DMS 273 treated with DMSO at 0.1 percent for 48 hours (cell line): ENCODE data around the gene TICAM1.
"Not testable (repeated sequence)": the region's sequence is repeated elsewhere in the genome, so short reads cannot be mapped to it uniquely, and the experiment has no call there.

Experiments
- DNase-seq: peaks from one replicate; lab custom pipeline; 2025; lab: John Stamatoyannopoulos, UW

Gene TICAM1

DNA sequence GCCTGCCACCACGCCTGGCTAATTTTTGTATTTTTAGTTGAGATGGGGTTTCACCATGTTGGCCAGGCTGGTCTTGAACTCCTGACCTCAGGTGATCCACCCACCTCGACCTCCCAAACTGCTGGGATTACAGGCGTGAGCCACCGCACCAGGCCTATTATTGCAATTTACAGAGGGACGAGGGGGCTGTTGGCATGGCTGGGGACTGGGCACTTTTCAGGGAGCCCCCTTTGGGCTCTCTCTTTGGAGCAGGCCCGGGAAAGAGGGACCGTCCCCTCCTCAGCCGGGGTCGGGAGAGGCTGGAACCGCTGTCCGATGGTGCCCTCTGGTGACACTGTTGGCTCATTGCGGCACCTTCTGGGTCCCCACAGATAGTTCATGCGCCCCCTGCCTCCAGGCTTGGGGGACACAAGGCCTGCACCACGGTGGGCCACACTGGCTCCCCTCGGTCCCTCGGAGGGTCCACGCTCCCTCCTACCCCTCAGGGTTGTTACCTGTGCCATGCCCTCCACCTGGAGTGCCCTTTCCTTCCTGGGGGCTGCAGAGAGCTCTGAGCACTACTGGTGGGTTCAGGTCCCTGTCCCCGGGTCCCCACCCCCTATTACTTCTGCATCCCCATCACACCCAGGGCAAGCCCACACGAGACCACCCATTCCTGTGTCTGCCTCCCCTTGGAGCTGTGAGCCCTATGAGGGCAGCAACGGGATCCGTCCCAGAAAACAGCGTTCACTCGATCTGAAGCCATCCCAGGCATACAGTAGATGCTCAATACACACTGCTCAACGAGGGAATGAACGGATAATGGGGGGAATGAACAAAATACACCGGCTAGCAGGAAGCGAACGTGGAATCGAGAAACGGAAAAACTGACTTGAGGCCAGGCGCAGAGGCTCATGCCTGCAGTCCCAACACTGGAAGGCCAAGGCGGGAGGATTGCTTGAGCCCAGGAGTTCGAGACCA, 27.5 kb downstream of the TICAM1 start:
- DNase-seq, result no peak

DNA sequence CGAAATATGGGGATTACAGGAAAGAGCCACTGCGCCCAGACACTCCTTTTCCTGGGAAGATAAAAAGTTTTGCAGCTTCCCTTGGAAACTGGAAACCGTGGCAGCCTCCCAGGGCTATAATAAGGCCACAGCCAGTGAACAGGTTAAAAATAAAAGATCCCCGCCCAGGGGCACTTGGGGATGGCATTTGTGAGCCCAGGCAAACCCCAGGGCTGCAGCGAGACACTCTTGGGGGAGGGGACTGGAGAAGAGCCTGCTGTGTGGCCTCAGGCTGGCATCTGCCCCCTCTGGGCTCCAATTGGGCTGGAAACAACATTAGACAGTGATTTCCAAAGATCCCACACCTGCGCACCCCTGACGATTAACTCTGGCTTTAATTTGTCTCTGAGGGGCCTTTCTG, 28.8 kb downstream of the TICAM1 start:
- DNase-seq, result no peak

GRCh38 chr19:4801085-4801619, 30.4 kb downstream of the TICAM1 start:
- no peak for DNase-seq

GRCh38 chr19:4800591-4801081, 30.9 kb downstream of the TICAM1 start:
- DNase-seq, result no peak

- DNase-seq, result no peak
These were observed 36.1 kb downstream of the TICAM1 start for GRCh38 chr19:4795400-4795799.

DNA sequence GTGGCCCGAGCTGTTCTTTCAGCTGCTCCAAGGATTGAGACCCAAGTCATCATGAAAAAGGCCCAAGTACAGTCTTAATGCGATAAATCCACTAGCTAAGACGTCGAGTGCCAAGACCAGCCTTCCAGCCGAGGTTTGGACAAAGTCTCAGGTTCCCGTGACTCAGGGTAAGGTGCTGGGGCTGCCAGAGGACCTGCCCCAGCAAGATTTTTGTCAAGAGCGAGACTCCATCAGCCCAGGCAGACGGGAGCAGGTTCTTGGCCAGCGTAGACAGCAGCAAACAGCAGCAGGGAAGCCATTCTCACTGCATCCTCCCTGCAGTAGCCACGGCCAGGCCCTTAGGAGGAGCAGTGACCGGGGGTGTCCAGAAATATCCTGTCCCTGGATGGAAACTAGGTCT, 36.5 kb downstream of the TICAM1 start:
- DNase-seq, result no peak

DNA sequence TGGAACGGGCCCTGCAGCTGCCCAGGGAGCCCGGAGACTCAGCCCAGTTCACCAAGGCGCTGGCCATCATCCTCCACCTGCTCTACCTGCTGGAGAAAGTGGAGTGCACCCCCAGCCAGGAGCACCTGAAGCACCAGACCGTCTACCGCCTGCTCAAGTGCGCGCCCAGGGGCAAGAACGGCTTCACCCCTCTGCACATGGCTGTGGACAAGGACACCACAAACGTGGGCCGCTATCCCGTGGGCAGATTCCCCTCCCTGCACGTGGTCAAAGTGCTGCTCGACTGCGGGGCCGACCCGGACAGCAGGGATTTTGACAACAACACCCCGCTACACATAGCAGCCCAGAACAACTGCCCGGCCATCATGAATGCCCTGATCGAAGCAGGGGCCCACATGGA, 38.2 kb downstream of the TICAM1 start:
- DNase-seq, result not testable (repeated sequence)

DNA sequence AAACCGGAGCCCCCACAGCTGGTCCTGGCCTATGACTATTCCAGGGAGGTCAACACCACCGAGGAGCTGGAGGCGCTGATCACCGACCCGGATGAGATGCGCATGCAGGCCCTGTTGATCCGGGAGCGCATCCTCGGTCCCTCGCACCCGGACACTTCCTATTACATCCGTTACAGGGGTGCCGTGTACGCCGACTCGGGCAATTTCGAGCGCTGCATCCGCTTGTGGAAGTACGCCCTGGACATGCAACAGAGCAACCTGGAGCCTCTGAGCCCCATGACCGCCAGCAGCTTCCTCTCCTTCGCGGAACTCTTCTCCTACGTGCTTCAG, 38.7 kb downstream of the TICAM1 start:
- not testable (repeated sequence) for DNase-seq

GRCh38 chr19:4792019-4792865, 39.3 kb downstream of the TICAM1 start:
- not testable (repeated sequence) for DNase-seq

- DNase-seq, result peak; percentile 99
These were observed 40.1 kb downstream of the TICAM1 start, which contains the start of gene FEM1A for GRCh38 chr19:4791183-4792018. TSS of gene FEM1A (plus strand) at chr19:4791734. CDS start at chr19:4791855, 121 bp downstream.

GRCh38 chr19:4786412-4787016, 45.0 kb downstream of the TICAM1 start:
- not testable (repeated sequence) for DNase-seq

DNA sequence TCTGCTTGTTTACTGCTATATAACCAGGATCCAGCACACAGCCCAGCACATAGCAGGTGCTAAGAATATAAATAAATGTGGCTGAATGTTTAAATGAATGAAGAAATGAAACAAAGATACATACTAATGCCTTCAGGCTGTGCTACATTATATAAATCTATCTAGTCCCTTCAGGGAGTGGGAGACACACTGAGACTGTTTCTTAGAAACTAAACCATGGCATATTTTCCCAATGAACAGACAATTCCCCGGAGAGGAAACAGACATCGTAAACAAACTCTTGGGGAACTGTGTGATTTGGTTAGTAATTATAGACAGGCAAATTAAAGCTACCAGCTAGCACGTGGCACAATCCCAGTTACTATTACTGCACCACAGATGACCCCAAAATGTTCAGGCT, 49.7 kb downstream of the TICAM1 start:
- DNase-seq, result no peak

DNA sequence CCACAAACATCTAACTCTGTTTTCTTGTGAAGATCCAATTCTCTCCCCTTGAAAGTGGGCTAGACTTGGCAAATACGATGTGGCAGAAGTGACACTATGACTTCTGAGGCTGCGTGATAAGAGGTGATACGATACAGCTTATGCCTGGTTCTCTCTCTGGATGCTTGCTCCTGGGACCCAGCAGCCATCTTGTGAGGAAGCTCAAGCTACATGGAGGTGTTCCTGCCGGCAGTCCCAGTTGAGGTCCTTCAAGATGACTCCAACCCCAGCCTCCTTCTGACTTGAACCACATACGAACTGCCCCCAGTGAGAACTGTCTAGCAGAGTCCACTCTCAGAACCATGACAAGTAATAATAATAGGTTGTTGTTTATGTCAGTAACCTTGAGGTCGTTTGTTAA, 50.7 kb downstream of the TICAM1 start:
- DNase-seq, result no peak

DNA sequence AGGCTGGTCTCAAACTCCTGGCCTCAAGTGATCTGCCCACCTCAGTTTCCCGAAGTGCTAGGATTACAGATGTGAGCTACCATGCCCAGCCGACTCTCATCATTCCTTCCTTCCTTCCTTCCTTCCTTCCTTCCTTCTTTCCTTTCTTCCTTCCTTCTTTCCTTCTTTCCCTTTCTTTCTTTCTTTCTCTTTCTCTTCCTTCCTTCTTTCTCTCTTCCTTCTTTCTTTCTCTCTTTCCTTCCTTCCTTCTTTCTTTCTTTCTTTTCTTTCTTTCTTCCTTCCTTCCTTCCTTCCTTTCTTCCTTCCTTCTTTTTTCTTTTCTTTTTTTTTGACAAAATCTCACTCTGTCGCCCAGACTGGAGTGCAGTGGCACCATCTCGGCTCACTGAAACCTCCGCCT, 53.4 kb downstream of the TICAM1 start:
- not testable (repeated sequence) for DNase-seq

DNA sequence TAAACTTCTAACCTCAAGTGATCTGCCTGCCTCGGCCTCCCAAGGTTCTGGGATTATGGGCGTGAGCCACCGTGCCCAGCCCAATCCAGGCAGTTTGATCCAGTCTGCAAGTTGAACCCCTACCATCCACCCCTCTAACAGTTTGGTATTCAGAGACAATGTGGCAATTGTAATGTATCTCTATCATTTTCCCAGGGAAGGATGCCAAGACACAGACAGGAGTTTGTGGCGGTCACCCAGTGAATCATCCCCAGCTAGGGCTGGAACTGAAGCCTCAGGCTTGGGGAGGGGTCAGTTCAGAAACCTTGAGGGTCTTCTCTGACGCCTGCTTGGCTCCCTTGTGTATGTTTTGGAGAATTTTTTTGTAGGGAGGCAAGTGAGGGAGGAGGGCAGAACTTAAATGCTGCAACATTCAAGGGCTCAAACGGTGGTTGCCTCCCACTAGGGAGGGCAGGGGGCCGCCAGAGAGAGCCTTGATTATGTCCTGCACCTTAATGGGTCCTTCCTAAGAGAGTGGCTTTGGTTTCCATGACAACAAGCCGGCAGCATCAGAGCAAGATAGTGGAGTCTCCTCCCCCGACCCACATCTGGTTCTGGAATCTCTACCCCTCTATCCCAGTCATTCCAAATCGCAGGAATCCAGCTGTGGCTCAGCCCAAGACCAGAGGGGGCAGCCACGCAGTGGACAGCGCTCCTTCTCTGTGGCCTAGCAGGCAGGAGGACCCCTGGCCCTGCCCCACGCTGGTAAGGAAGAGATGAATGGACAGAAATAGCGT, 54.9 kb downstream of the TICAM1 start:
- no peak for DNase-seq

- no peak for DNase-seq
These were observed 55.8 kb downstream of the TICAM1 start for GRCh38 chr19:4775627-4776152.

GRCh38 chr19:4774136-4774535, 57.4 kb downstream of the TICAM1 start:
- DNase-seq, result no peak

- DNase-seq, result no peak
These were observed 58.4 kb downstream of the TICAM1 start for GRCh38 chr19:4773047-4773640.

GRCh38 chr19:4772566-4772965, 58.9 kb downstream of the TICAM1 start:
- no peak for DNase-seq
